ENCODE data around the gene TBPL1.

TBPL1 gene

GRCh38 chr6:133990321-133990720 lies 37.3 kb downstream of the TBPL1 start:
- no peak for TF ChIP-seq CTCF (IDR thresholded peaks at IDR 0.05; ENCODE audit: low read depth, low read length)
- H3K4me3 ChIP-seq (ENCODE audit: low read depth, low read length) = no peak overlapping the region

GRCh38 chr6:133991096-133991593 lies 38.1 kb downstream of the TBPL1 start:
- no peak overlapping the region for H3K4me3 ChIP-seq (ENCODE audit: low read depth, low read length)
- TF ChIP-seq CTCF (IDR thresholded peaks at IDR 0.05; ENCODE audit: low read depth, low read length) = no peak

- TF ChIP-seq CTCF (IDR thresholded peaks at IDR 0.05; ENCODE audit: low read depth, low read length) = no peak
- H3K4me3 ChIP-seq (ENCODE audit: low read depth, low read length) = no peak overlapping the region
These were observed 40.1 kb downstream of the TBPL1 start for GRCh38 chr6:133992992-133993680.

- H3K4me3 ChIP-seq (ENCODE audit: low read depth, low read length) = no peak overlapping the region
- TF ChIP-seq CTCF (IDR thresholded peaks at IDR 0.05; ENCODE audit: low read depth, low read length) = no peak
These were observed 42.3 kb downstream of the TBPL1 start for GRCh38 chr6:133995296-133995695.

GRCh38 chr6:133995758-133996157 lies 42.7 kb downstream of the TBPL1 start:
- H3K4me3 ChIP-seq (ENCODE audit: low read depth, low read length) = no peak overlapping the region
- no peak for TF ChIP-seq CTCF (IDR thresholded peaks at IDR 0.05; ENCODE audit: low read depth, low read length)

- no peak for TF ChIP-seq CTCF (IDR thresholded peaks at IDR 0.05; ENCODE audit: low read depth, low read length)
- H3K4me3 ChIP-seq (ENCODE audit: low read depth, low read length) = no peak overlapping the region
These were observed 44.2 kb downstream of the TBPL1 start for GRCh38 chr6:133997267-133997666.

GRCh38 chr6:133999305-133999704 lies 46.3 kb downstream of the TBPL1 start:
- no peak overlapping the region for H3K4me3 ChIP-seq (ENCODE audit: low read depth, low read length)
- no peak for TF ChIP-seq CTCF (IDR thresholded peaks at IDR 0.05; ENCODE audit: low read depth, low read length)

All from WI38 (cell line).